HG03521 (cell line): Measurements from ENCODE around the gene TTYH3.
"Not testable (repeated sequence)": the region's sequence is repeated elsewhere in the genome, so short reads cannot be mapped to it uniquely, and the experiment has no call there.

Source experiments
- ATAC-seq: cut with Tn5 transposase; IDR thresholded peaks from one replicate; pipeline ENCODE4 v1.9.1; 2021; ENCODE audit warnings: mild to moderate bottlenecking, moderate library complexity; ENCODE audit not compliant: unreplicated experiment

The TTYH3 gene, protein sequence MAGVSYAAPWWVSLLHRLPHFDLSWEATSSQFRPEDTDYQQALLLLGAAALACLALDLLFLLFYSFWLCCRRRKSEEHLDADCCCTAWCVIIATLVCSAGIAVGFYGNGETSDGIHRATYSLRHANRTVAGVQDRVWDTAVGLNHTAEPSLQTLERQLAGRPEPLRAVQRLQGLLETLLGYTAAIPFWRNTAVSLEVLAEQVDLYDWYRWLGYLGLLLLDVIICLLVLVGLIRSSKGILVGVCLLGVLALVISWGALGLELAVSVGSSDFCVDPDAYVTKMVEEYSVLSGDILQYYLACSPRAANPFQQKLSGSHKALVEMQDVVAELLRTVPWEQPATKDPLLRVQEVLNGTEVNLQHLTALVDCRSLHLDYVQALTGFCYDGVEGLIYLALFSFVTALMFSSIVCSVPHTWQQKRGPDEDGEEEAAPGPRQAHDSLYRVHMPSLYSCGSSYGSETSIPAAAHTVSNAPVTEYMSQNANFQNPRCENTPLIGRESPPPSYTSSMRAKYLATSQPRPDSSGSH

DNA sequence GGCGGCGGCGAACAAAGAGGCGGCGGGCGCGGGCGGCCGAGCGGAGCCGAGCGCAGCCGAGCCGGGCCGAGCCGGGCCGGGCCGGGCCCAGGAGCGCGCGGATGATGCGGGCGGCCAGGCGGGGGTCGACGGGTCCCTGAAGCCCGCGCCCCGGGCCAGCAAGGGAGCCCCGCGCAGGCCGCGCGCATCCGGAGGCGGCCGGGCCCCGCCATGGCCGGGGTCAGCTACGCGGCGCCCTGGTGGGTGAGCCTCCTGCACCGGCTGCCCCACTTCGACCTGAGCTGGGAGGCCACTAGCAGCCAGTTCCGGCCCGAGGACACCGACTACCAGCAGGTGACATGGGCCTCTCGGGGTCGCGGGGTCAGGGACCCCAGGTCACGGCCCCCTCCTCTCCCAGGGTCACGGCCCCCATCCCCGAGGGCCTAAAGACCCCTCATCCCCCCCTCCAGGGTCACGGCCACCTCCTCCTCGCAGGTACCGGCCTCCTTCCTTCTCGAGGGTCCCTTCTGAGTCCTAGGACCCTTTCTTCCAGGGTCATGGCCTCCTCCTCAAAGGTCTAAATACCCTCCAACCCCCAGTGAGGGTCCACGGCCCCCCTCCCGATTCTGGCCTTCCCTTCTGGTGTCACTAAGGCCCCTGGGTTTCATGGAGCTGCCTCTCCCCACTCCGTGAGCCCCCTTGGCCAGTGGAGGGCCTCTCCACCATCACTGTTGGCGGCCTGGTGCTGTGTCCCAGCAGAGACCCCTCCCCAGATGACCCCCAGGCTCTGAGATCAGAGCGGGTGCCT, at the start of gene TTYH3:
TTYH3 (plus strand) TSS at position 41 of the 787 bp plus-strand sequence; CDS start at position 211, 170 bp downstream.
- peak; percentile 27 for ATAC-seq

DNA sequence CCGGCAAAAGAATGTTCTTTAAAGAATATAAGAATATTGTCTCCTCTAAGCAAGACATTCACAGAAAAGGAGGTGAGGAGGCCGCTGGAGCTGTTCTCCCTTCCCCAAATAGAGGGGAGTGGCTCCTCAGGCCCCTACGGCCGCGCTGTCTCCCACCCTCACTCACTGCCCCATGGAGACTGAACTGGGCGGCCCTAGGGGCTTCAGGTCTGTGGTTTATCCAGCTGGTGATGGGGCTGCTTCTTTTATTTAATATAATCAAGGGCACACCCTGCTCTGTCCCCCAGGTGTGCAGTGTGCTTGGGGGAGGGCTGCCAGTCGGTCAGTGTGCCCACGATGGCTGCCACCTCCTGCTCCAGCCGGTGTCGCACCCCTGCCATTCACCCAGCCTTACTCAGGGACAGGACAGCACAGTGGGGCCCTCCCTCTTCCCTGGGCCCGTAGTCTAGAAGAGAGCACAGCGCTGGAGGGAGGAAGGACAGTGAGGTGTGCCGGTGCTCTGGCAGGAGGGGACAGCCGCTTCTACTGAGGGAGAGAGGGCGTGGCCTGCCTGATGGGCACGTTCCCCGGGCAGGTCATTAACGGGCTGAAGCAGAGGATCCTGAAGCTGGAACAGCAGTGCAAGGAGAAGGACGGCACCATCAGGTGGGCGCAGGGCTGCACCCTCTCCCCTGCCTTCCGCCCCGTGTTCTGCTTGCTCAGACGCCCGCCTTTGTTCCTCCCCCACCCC, 49.6 kb upstream of the TTYH3 start:
- ATAC-seq: no peak

DNA sequence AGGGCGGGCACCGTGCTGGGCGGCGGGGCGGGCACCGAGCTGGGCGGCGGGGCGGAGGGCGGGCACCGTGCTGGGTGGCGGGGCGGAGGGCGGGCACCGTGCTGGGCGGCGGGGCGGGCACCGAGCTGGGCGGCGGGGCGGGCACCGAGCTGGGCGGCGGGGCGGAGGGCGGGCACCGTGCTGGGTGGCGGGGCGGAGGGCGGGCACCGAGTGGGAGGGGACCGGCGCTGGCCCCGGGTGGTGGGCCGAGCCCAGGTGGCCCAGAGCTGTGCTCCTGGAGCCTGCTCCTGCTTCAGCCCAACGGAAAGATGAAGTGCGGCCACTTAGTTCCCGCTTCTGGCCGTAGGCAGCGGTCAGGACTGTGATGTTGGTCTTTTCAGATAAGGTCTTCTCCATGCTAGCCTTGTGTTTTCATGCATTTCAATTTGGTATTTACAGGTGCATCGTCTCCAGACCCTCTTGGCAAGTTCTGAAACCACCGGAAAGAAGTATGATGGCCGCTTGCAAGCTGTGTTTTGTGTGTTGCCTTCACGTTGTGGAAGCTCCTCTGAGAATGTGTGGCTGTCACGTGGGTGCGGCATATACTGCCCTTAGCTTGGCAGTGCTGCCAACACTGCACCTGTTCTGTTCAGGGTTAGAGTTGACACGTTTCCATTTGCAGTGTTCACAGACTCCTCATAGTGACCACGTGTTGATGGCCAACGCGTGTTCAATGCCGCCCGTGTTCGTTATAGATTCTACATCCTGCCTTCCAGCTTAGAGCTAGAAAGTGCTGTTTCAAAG, 47.8 kb upstream of the TTYH3 start:
- no peak for ATAC-seq

GRCh38 chr7:2585446-2585845, 46.3 kb upstream of the TTYH3 start:
- no peak for ATAC-seq

DNA sequence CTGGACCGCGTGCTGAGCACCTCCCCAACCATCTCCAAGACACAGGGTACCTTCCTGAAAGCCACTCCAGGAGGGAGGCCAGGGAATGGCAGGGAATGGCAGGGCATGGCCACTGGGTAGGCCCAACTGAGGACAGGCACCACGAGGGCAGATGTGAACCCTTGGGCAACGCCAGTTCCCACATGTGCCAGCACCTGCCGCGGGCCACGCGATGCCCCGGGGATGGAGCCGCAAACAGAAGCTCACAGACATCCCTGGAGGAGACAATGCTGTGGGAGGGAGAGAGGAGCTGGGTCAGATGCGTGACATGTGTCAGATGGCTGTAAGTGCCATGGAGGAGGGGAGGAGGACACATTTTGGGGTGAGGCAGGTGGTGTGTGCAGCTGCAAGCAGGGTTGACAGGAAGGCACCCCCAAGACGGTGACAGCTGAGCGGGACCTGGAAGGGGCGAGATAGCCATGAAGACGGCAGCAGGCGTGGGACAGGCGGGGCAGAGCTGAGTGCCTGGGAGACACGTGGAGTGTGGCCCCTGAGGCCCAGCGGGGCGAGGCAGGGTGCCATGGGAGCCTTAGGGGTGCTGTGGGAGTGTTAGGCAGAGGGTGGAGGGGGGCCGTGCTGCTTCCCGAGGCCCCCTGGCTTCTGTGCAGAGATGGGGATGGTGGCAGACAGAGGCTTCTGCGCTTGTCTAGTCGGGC, 45.3 kb upstream of the TTYH3 start:
- no peak for ATAC-seq

GRCh38 chr7:2587134-2587533, 44.7 kb upstream of the TTYH3 start:
- ATAC-seq: no peak

DNA sequence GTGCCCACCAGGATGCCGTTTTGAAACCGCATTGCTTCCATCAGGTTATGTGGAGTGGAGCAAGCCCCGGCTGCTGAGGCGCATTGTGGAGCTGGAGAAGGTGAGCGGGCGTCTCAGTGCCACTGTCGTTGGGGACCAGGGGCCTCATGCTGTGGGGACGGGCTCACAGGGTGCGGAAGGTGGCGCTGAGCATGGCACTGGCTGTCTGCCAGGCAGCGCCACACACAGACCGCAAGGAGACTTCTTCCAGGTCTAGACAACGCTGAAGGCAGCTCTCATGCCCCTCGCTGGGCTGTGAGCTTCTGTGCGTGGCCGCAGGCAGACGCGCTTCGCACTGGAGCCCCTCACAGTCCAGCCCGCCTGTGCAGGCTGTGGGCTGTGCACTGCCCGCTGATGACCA, 44.0 kb upstream of the TTYH3 start:
- no peak for ATAC-seq

- no peak for ATAC-seq
Observed at GRCh38 chr7:2589341-2589740, 42.4 kb upstream of the TTYH3 start.

DNA sequence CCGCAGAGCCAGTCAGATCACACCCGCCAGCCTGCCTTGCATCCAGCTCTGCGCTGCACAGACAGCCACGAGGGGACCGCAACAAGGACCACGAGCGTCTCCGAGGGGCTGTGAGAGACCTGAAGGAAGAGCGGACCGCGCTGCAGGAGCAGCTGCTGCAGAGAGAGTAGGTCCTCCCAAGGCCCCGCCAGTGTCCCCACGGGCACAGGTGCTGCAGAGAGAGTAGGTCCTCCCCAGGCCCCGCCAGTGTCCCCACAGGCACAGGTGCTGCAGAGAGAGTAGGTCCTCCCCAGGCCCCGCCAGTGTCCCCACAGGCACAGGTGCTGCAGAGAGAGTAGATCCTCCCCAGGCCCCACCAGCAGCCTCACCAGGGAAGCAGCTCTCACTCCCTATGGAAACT, 41.8 kb upstream of the TTYH3 start:
- not testable (repeated sequence) for ATAC-seq

DNA sequence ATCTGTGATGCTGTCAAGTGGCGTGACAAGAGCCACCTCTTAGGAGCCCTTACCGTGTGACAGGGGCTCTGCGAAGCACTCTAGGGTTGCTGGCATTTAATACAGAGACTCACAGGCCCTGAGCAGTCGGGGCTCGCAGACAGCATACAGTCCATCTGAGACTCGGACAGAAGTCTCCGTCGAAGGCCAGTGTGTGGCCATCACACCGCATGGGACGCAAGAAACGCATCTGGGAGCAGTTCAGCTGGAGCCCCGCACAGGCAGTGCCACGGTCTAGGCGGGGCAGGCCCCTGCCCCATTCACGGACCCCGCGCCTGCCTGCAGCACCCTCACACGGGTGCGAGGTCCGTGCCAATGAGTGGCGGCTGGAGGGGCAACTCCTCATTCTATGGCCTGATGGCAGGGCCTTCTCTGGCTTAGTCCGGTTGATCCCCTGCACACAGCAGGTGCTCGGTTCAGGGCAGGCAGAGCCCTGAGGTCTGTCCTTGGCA, 39.4 kb upstream of the TTYH3 start:
- ATAC-seq: no peak

DNA sequence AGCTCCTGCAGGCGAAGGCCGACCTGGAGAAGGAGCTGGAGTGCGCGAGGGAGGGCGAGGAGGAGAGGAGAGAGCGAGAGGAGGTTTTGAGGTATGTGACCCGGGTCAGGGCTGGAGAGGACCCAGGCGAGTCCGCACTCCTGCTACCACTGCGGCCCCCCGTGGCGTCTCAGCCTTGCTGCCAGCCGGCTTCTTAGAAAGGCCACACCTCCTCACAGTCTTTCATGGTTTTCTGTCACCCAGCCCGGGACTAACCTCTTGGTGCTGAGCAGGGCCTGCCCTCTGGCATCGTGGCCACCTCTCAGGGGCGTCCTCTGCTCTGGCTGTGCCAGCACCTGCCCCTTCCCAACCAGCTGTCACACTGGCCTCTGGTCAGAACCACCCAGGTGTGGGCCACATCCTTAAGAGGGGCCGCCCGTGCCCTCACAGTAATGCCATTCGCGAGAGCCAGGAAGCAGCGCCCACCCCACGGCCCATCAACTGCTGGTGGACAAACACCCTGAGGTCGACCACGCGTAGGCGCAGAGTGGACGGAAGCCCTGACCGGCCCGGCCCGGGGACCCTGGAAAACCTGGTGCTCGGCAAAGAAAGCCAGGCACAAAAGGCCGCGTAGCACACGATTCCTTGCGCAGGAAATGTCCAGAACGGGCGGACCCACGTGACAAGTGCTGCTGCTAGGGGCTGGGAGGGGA, 38.6 kb upstream of the TTYH3 start:
- ATAC-seq: no peak

DNA sequence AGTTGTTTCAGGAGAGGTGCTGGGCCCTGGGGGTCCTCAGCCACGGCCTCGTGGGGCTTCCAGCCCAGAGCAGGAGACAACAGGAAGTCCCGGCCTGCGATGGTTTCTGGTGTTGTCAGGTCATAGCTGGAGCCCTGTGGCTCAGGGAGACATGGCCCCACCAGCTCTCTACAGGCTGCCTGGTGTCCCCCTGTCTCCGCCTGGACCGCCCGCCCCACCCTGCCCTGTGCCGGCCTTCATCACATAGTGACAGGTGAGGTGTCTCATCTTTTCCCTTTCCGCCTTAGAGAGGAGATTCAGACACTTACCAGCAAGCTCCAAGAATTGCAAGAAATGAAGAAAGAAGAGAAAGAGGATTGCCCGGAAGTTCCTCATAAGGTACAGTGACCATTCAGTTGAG, 37.2 kb upstream of the TTYH3 start:
- ATAC-seq: no peak

GRCh38 chr7:2595258-2595860, 36.4 kb upstream of the TTYH3 start:
- no peak for ATAC-seq

- ATAC-seq: no peak
Observed at GRCh38 chr7:2596464-2597272, 35.1 kb upstream of the TTYH3 start.

GRCh38 chr7:2597273-2597640, 34.5 kb upstream of the TTYH3 start:
- no peak for ATAC-seq

DNA sequence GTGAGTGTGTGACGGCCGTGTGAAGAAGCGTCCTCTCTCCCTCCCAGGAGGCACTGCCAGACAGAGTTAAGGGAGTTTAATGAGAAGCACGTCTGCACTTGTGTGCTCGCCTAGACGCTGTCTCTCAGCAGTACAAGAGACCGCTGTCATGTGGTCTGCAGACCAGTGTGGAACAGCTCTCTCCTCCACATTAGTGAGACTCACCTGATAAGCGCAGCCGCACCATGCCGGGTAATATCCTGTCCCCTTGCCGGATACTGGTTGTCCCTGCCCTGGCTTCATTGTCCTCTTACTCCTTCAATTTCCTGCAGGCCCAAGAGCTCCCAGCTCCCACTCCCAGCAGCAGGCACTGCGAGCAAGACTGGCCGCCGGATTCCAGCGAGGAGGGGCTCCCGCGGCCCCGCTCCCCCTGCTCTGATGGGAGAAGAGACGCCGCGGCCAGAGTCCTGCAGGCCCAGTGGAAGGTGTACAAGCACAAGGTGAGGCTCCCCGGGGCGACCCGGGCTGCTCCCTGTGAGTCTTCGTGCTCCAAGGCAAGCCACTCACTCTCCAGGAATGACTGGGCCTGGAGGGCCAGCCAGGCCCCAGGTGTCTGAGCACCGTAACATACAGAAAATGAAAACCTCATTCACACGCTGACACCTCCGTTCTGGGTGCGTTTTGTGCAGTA, 33.5 kb upstream of the TTYH3 start:
- no peak for ATAC-seq

DNA sequence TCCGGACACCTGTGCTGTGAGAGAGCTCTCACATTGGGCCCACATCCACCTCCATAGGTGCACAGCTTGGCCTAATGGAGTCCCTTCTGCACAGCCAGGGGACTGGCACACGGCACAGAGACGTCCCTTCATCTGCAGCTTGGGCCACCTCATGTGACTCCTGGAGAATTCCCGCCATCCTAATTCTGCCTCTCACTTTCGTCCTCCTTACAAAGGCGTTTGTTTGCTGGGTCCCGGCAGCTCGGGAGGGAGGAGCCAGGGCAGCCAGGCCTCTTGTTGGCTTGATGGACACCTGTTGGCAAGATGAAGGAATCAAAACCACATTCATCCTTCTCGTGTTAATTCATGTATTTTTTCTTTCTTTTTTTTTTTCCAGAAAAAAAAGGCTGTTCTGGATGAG, 30.7 kb upstream of the TTYH3 start:
- ATAC-seq: no peak
